Posterior vena cava (tissue), 2 donors: ENCODE data around the gene GNRH2. TPM values are rescaled to one million over a fixed set of nuclear protein-coding genes. Genes with fewer than 3 reads are reported as not detected.
"Not testable (repeated sequence)": the region's sequence is repeated elsewhere in the genome, so short reads cannot be mapped to it uniquely, and the experiment has no call there.

Source experiments
- DNase-seq: peaks from one replicate; pipeline ENCODE4 v3.0.0-alpha.2; 2020; ENCODE audit warnings: low spot score
- intact Hi-C, 2 donors: fragments of 100-400 bp; cut with DNase I; formaldehyde crosslinking; loops; one replicate each; pipeline versions ENCODE4 v1.14.1 to v1.14.2; 2022 to 2023
- total RNA-seq, 2 donors: library from RNA; stranded (reverse); fragmentation: NEBNext Ultra II Directional; extraction: Animal tissue kit (Norgen Biotek cat#: 25700); gene quantifications; one replicate each; pipeline ENCODE4 v1.2.1, GENCODE V29; 2021
- donor health status: DM: yes; HTN: yes; CAD: no.
- donor health status: DM: yes; HTN: yes; CAD: no.

The GNRH2 gene
- total RNA-seq, 2 donors from 2014 or later = 0.43 TPM; not detected in 1

- intact Hi-C loops = no loop called here
- DNase-seq = peak; percentile 57
Observed at GRCh38 chr20:3039426-3039825, 4.0 kb upstream of the GNRH2 start.

GRCh38 chr20:3040086-3040485 is 3.3 kb upstream of the GNRH2 start:
- peak; percentile 55 for DNase-seq
- intact Hi-C loops = no loop called here

- DNase-seq = no peak
- intact Hi-C loops = no loop called here
Observed at GRCh38 chr20:3041854-3042409, 1.5 kb upstream of the GNRH2 start.

GRCh38 chr20:3042625-3043024 is 797 bp upstream of the GNRH2 start:
- intact Hi-C loops = no loop called here
- DNase-seq = peak; percentile 86

- intact Hi-C loops = no loop called here
- DNase-seq = no peak
Observed at GRCh38 chr20:3044336-3044965, 1.0 kb downstream of the GNRH2 start.

- intact Hi-C loops = no loop called here
- no peak for DNase-seq
Observed at GRCh38 chr20:3045042-3045815, 1.8 kb downstream of the GNRH2 start.

- intact Hi-C loops = no loop called here
- peak; percentile 97 for DNase-seq
Observed at GRCh38 chr20:3045816-3046676, 2.6 kb downstream of the GNRH2 start, which contains the start of gene MRPS26. Gene MRPS26 (plus strand): TSS chr20:3046052. CDS start chr20:3046069, 17 bp downstream.

- no peak for DNase-seq
- intact Hi-C loops = no loop called here
Observed at GRCh38 chr20:3046677-3047462, 3.4 kb downstream of the GNRH2 start.

- DNase-seq = no peak
- intact Hi-C loops = no loop called here
Observed at GRCh38 chr20:3047486-3048419, 4.3 kb downstream of the GNRH2 start.

GRCh38 chr20:3051385-3052019 is 8.1 kb downstream of the GNRH2 start:
- intact Hi-C loops = loop anchor here in 1 of 2 donors (5.0 kb wide), 1 partner anchor 66 kb away; no protein-coding TSS in a partner anchor
- DNase-seq = no peak

- no peak for DNase-seq
- intact Hi-C loops = no loop called here
Observed at GRCh38 chr20:3059489-3059888, 16.1 kb downstream of the GNRH2 start.

GRCh38 chr20:3064119-3064518 is 20.7 kb downstream of the GNRH2 start:
- peak; percentile 31 for DNase-seq

GRCh38 chr20:3067139-3068014 is 24.0 kb downstream of the GNRH2 start:
- intact Hi-C loops = no loop called here
- DNase-seq = peak; percentile 49

More at GRCh38 chr20:3064119-3064518, 20.7 kb downstream of the GNRH2 start:
- intact Hi-C loops = not testable (repeated sequence)

GRCh38 chr20:3068075-3068474 is 24.7 kb downstream of the GNRH2 start:
- peak; percentile 37 for DNase-seq
- intact Hi-C loops = no loop called here

GRCh38 chr20:3068986-3069900 is 25.8 kb downstream of the GNRH2 start:
- intact Hi-C loops = no loop called here
- peak; percentile 61 for DNase-seq
